ENCODE results near the gene MFAP2. TPM values are rescaled to one million over a fixed set of nuclear protein-coding genes. Genes with fewer than 3 reads are reported as not detected.

The MFAP2 gene
- total RNA-seq, 4 donors from 2014 or later = 1.4 to 21.1 (median 9.1) TPM

GRCh38 chr1:17002524-17002902, 22.1 kb upstream of the MFAP2 start:
- Histone ChIP-seq H3K4me3 (replicated peaks in 1 of 3) (no peak overlapping the region), H3K27ac (no peak overlapping the region), H3K4me1 (no peaks in the 10 kb centered on the region), H3K9me3 (no peaks in the 10 kb centered on the region), H3K36me3 (peaks cover 26 to 40% of the 10 kb centered on the region in 2 donors), H3K27me3 (no peaks in the 10 kb centered on the region)
- DNase-seq = no peak
- TF ChIP-seq CTCF (IDR thresholded peaks at IDR 0.05) (no peak), POLR2A (IDR thresholded peaks at IDR 0.05) (no peak)
- WGBS, 2 donors = 88 to 92% methylated on average over 3 to 4 of the region's 4 CpGs
- intact Hi-C loops (cut with DNase I) = no loop called here

DNA sequence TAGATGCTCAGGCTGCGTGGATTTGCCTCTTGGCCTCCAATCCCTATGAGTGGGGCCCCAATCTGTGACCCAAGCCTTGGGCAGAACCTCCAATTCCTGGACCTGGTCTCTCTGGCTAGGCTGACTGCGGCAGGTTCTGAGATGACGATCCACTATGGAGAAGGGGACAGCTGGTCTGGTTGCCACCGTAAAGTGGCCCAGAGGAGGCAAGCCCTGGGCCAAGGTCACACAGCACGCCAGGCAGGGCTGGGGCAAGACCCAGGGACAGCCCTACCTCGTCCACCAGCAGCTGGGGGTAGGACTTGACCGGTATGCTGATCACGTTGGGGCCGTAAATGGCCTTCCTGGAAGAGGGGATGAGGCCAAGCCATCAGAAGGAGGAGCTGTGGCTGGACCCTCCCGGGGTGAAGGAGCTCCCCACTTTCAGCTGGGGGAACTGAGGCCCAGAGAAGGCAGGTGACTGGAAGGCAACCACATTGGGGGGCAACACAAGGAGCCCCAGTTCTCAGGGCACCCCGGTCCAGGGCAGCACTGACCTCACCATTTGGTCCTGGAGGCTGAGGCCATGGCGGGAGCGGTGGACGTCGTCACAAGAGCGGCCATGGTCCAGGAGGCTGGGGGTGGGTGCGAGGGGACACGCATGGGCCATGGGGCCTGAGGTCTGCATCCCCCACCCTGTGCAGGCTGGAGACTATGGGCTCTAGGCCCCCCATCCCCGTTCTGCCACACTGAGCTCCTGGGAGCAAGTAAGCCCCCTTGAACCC, 21.5 kb upstream of the MFAP2 start:
- Histone ChIP-seq H3K27me3 (no peaks in the 10 kb centered on the region), H3K9me3 (no peaks in the 10 kb centered on the region), H3K27ac (no peak overlapping the region), H3K36me3 (peaks cover 26 to 40% of the 10 kb centered on the region in 2 donors), H3K4me1 (no peaks in the 10 kb centered on the region), H3K4me3 (replicated peaks in 1 of 3) (no peak overlapping the region)
- 92% methylated on average over 13 to 17 of the region's 19 CpGs for WGBS, 2 donors
- no peak for DNase-seq
- intact Hi-C loops (cut with DNase I) = no loop called here
- TF ChIP-seq POLR2A (IDR thresholded peaks at IDR 0.05) = no peak
- no peak for TF ChIP-seq CTCF (IDR thresholded peaks at IDR 0.05)

GRCh38 chr1:16999863-17000262, 19.4 kb upstream of the MFAP2 start:
- intact Hi-C loops (cut with DNase I) = no loop called here
- DNase-seq = no peak
- 93 to 96% methylated on average over 5 to 8 of the region's 8 CpGs for WGBS, 2 donors
- Histone ChIP-seq H3K27me3 (no peaks in the 10 kb centered on the region), H3K4me1 (no peaks in the 10 kb centered on the region), H3K9me3 (no peaks in the 10 kb centered on the region), H3K4me3 (replicated peaks in 1 of 3) (no peak overlapping the region), H3K36me3 (peaks cover 20 to 42% of the 10 kb centered on the region in 2 donors), H3K27ac (no peak overlapping the region)
- TF ChIP-seq POLR2A (IDR thresholded peaks at IDR 0.05) (no peak), CTCF (IDR thresholded peaks at IDR 0.05) (no peak)

GRCh38 chr1:16998589-16998988, 18.2 kb upstream of the MFAP2 start:
- Histone ChIP-seq H3K4me3 (replicated peaks in 1 of 3) (no peak overlapping the region), H3K36me3 (peaks cover 12 to 32% of the 10 kb centered on the region in 2 donors), H3K4me1 (no peaks in the 10 kb centered on the region), H3K27ac (no peak overlapping the region), H3K9me3 (no peaks in the 10 kb centered on the region), H3K27me3 (no peaks in the 10 kb centered on the region)
- WGBS, 2 donors = 81 to 86% methylated on average over 10 of the region's 10 CpGs
- DNase-seq = no peak
- no peak for TF ChIP-seq CTCF (IDR thresholded peaks at IDR 0.05)
- no peak for TF ChIP-seq POLR2A (IDR thresholded peaks at IDR 0.05)
- intact Hi-C loops (cut with DNase I) = no loop called here

DNA sequence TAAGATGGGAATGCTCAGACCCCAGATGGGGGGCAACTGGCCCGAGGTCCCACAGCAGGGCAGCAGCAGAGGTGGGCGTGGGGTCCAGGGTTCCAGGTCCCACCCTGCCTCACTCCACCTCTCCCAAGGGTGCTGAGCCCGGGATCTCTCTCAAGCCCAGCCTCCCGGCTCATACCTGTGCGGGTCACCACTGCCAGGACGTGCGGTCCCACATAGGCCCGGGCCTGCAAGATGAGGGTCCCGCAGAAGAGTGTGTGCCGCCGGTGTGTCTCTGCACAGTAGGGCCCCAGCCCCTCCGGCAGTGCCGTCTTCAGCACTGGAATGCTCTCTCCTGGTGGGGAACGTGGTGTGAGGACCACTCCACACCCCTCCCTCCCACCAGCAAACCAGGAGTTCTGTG, 16.4 kb upstream of the MFAP2 start:
- Histone ChIP-seq H3K9me3 (no peaks in the 10 kb centered on the region), H3K4me1 (no peaks in the 10 kb centered on the region), H3K36me3 (peaks cover 4 to 26% of the 10 kb centered on the region in 2 donors), H3K27me3 (no peaks in the 10 kb centered on the region), H3K27ac (no peak overlapping the region), H3K4me3 (replicated peaks in 1 of 3) (no peak overlapping the region)
- TF ChIP-seq CTCF (IDR thresholded peaks at IDR 0.05) (no peak), POLR2A (IDR thresholded peaks at IDR 0.05) (no peak)
- DNase-seq = no peak
- intact Hi-C loops (cut with DNase I) = no loop called here
- WGBS, 2 donors = 95% methylated on average over 10 to 14 of the region's 14 CpGs
